Lung (tissue), 12 donors: Measurements from ENCODE around the gene SLC11A2. TPM values are rescaled to one million over a fixed set of nuclear protein-coding genes. Genes with fewer than 3 reads are reported as not detected.

Experiments
- ATAC-seq: fragments of 200-7000 bp; cut with Tn5 transposase; one replicate; pipeline ENCODE4 v1.9.1; 2020; ENCODE audit warnings: moderate number of reproducible peaks; ENCODE audit not compliant: insufficient read depth, low FRiP score
- DNase-seq, 3 donors: peaks; one replicate each; pipeline ENCODE4 v3.0.0-alpha.2; 2013 to 2017
- H3K27ac ChIP-seq, 2 donors: one replicate each; pipeline ENCODE4 v1.5.1; 2013; ENCODE audit warnings: mild to moderate bottlenecking in 2 of 2, moderate library complexity in 2 of 2, control low read depth in 1 of 2, inconsistent platforms in 1 of 2, low read depth in 1 of 2, low read length in 1 of 2
- H3K27me3 ChIP-seq, 3 donors: one replicate each; pipeline ENCODE4 v1.5.1; 2013; ENCODE audit warnings: low read length in 2 of 3; ENCODE audit not compliant: control insufficient read depth in 3 of 3, insufficient read depth in 3 of 3
- H3K36me3 ChIP-seq, 4 donors: one replicate each; pipeline ENCODE4 v1.5.1; 2013; ENCODE audit warnings: low read length in 4 of 4, mild to moderate bottlenecking in 1 of 4, moderate library complexity in 1 of 4; ENCODE audit not compliant: control insufficient read depth in 4 of 4, insufficient read depth in 4 of 4
- H3K4me1 ChIP-seq, 5 donors: one replicate each; pipeline ENCODE4 v1.5.1; 2013; ENCODE audit warnings: low read length in 5 of 5, mild to moderate bottlenecking in 2 of 5, moderate library complexity in 1 of 5; ENCODE audit not compliant: control insufficient read depth in 5 of 5, insufficient read depth in 5 of 5
- H3K4me3 ChIP-seq: one replicate; pipeline ENCODE4 v1.5.1; 2013; ENCODE audit warnings: mild to moderate bottlenecking, control low read depth, moderate library complexity
- H3K9ac ChIP-seq, 2 donors: one replicate each; pipeline ENCODE4 v1.5.1; 2013; ENCODE audit warnings: low read length in 2 of 2, control low read depth in 1 of 2; ENCODE audit not compliant: insufficient read depth in 1 of 2
- H3K9me3 ChIP-seq, 4 donors: one replicate each; pipeline ENCODE4 v1.5.1; 2013; ENCODE audit warnings: low read length in 3 of 4, mild to moderate bottlenecking in 1 of 4, moderate library complexity in 1 of 4; ENCODE audit not compliant: control insufficient read depth in 4 of 4, insufficient read depth in 3 of 4
- CTCF ChIP-seq: IDR thresholded peaks from 2 replicates; pipeline ENCODE4 v1.5.1; 2012; ENCODE audit warnings: mild to moderate bottlenecking; ENCODE audit errors: control extremely low read depth, extremely low read depth
- WGBS, 2 donors: extraction: QIAGEN DNeasy Blood & Tissue Kit; methylation state at CpG; one replicate each; pipeline ENCODE4 v1.1.7; 2013; 5-methylcytosine and 5-hydroxymethylcytosine counted together
- polyA plus RNA-seq, 2 donors: library from polyadenylated mRNA; stranded (reverse); fragments of 200-250 nt; gene quantifications; one replicate each; pipeline ENCODE4 v1.2.1, GENCODE V29; 2013
- total RNA-seq, 2 donors: library from RNA; depleted of rRNA in 1 of 2; stranded (reverse); fragments of >200 nt in 1 of 2; gene quantifications; one replicate each; pipeline ENCODE4 v1.2.1, GENCODE V29; 2014 to 2021
- donor health status: control.
- donor health status: control.
- donor health status: Bipolar disorder and iron deficiency.
- donor health status: healthy.
- donor health status: DM: yes; HTN: yes; CAD: no.

Gene SLC11A2
- total and polyA plus RNA-seq, 4 donors, result 29.2 to 129 (median 90.6) TPM

GRCh38 chr12:50981319-50982239, 44.6 kb downstream of the SLC11A2 start:
- Histone ChIP-seq H3K27ac (no peak overlapping the region), H3K9me3 (no peaks in the 10 kb centered on the region), H3K36me3 (peaks cover 0 to 6% (median 3%) of the 10 kb centered on the region in 4 donors), H3K27me3 (no peaks in the 10 kb centered on the region), H3K4me1 (peaks cover 0 to 11% (median under 1%) of the 10 kb centered on the region in 5 donors), H3K9ac (no peak overlapping the region), H3K4me3 (no peak overlapping the region)
- TF ChIP-seq CTCF, result no peak
- ATAC-seq (no peak), DNase-seq (no peak)
- WGBS, 2 donors, result 78 to 84% methylated on average over 6 of the region's 6 CpGs

DNA sequence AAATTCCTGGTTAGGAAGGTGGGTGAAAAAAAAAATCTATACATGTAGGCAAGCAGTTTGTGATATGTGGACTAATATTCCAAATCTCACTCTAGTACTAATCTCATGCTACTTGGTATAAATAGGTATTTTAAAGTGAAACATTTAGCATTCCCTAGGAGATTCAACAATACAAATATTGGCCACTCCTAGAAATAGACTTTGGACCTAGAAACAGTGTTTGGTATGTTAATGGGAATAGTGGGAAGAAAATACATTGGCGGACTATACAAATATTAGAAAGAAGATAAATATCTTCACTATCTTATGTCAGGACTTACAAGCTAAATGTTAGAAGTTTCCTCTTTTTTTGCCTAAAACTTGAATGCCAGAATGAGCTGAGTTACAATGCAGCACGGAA, 45.6 kb downstream of the SLC11A2 start:
- no peaks in the 10 kb centered on the region for H3K27me3 ChIP-seq
- no peak for DNase-seq
- peaks cover 0 to 11% (median 0%) of the 10 kb centered on the region in 5 donors for H3K4me1 ChIP-seq
- H3K9ac ChIP-seq, result no peak overlapping the region
- TF ChIP-seq CTCF, result no peak
- H3K9me3 ChIP-seq, result no peaks in the 10 kb centered on the region
- H3K4me3 ChIP-seq, result no peak overlapping the region
- ATAC-seq, result no peak
- WGBS, 2 donors, result 97 to 98% methylated on average over 2 of the region's 2 CpGs
- no peak overlapping the region for H3K27ac ChIP-seq
- H3K36me3 ChIP-seq, result peaks cover 0 to 5% (median 1%) of the 10 kb centered on the region in 4 donors

GRCh38 chr12:50979369-50980052, 46.7 kb downstream of the SLC11A2 start:
- Histone ChIP-seq H3K36me3 (peaks cover 0 to 5% (median 0%) of the 10 kb centered on the region in 4 donors), H3K4me1 (peaks cover 0 to 5% (median 0%) of the 10 kb centered on the region in 5 donors), H3K27me3 (no peaks in the 10 kb centered on the region), H3K9ac (no peak overlapping the region), H3K4me3 (no peak overlapping the region), H3K27ac (no peak overlapping the region), H3K9me3 (no peaks in the 10 kb centered on the region)
- DNase-seq (peak in 1 of 3 donors; percentile 30), ATAC-seq (no peak)
- WGBS, 2 donors, result 63 to 79% methylated on average over 6 of the region's 6 CpGs
- TF ChIP-seq CTCF, result no peak
